Activated CD4-positive, alpha-beta T cell treated with anti-CD3 and anti-CD28 coated beads for 24 hours (primary cell): Measurements from ENCODE around the gene SHISA3.

ENCODE experiments used
- DNase-seq, 2 donors: peaks; one replicate each; pipeline ENCODE4 v3.0.0-alpha.2; 2020; ENCODE audit warnings: low read depth in 2 of 2

SHISA3 gene

DNA sequence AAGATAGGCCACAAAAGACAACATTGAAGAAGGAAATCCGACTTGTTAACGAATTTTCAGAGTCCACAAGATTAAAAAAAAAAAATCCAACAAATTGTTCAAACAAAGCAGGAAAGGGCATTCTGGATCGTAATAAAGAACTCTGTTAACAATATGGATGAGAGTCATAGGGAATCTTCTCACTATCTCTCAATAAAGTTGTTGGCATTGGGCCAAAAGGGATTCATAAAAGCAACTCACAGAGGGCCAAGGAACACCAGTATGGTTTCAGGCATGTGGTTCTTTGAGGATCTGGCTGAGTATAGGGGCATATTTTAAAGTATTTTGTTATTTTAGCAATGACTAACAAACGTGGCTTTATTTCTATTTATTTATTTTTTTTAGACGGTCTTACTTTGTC, 49.5 kb downstream of the SHISA3 start:
- no peak for DNase-seq
